ENCODE results near the gene CARTPT.

The CARTPT gene

GRCh38 chr5:71701407-71701806 lies 17.7 kb upstream of the CARTPT start:
- no peak overlapping the region for H3K4me3 ChIP-seq (ENCODE audit: low read length)
- no peaks in the 10 kb centered on the region for H3K36me3 ChIP-seq (ENCODE audit: insufficient read depth, low read length)
- no peaks in the 10 kb centered on the region for H3K9me3 ChIP-seq (ENCODE audit: low read length)
- H2AFZ ChIP-seq (ENCODE audit: low read depth, low read length), result no peak overlapping the region
- peaks cover 5% of the 10 kb centered on the region for H3K4me1 ChIP-seq (ENCODE audit: insufficient read depth, low read length)
- H3K27me3 ChIP-seq (ENCODE audit: insufficient read depth, low read length), result peaks cover 5% of the 10 kb centered on the region

- Histone ChIP-seq H3K4me1 (ENCODE audit: insufficient read depth, low read length) (peaks cover 5% of the 10 kb centered on the region), H3K27me3 (ENCODE audit: insufficient read depth, low read length) (peaks cover 5% of the 10 kb centered on the region), H3K36me3 (ENCODE audit: insufficient read depth, low read length) (no peaks in the 10 kb centered on the region), H3K4me3 (ENCODE audit: low read length) (no peak overlapping the region), H3K9me3 (ENCODE audit: low read length) (no peaks in the 10 kb centered on the region), H2AFZ (ENCODE audit: low read depth, low read length) (no peak overlapping the region)
Measured at GRCh38 chr5:71703941-71704340, 15.1 kb upstream of the CARTPT start.

- H3K4me3 ChIP-seq (ENCODE audit: low read length), result no peak overlapping the region
- H3K9me3 ChIP-seq (ENCODE audit: low read length), result no peaks in the 10 kb centered on the region
- H3K4me1 ChIP-seq (ENCODE audit: insufficient read depth, low read length), result no peaks in the 10 kb centered on the region
- H3K36me3 ChIP-seq (ENCODE audit: insufficient read depth, low read length), result no peaks in the 10 kb centered on the region
- no peak overlapping the region for H2AFZ ChIP-seq (ENCODE audit: low read depth, low read length)
- H3K27me3 ChIP-seq (ENCODE audit: insufficient read depth, low read length), result peaks cover 5% of the 10 kb centered on the region
Measured at GRCh38 chr5:71705421-71705820, 13.7 kb upstream of the CARTPT start.

- H3K27me3 ChIP-seq (ENCODE audit: insufficient read depth, low read length), result peaks cover 2% of the 10 kb centered on the region
- H2AFZ ChIP-seq (ENCODE audit: low read depth, low read length), result no peak overlapping the region
- no peaks in the 10 kb centered on the region for H3K36me3 ChIP-seq (ENCODE audit: insufficient read depth, low read length)
- H3K9me3 ChIP-seq (ENCODE audit: low read length), result no peaks in the 10 kb centered on the region
- H3K4me1 ChIP-seq (ENCODE audit: insufficient read depth, low read length), result no peaks in the 10 kb centered on the region
- no peak overlapping the region for H3K4me3 ChIP-seq (ENCODE audit: low read length)
Measured at GRCh38 chr5:71706906-71707305, 12.2 kb upstream of the CARTPT start.

- Histone ChIP-seq H3K27me3 (ENCODE audit: insufficient read depth, low read length) (peaks cover 13% of the 10 kb centered on the region), H3K4me3 (ENCODE audit: low read length) (no peak overlapping the region)
Measured at GRCh38 chr5:71711610-71712009, 7.5 kb upstream of the CARTPT start.

GRCh38 chr5:71714911-71715310 lies 4.2 kb upstream of the CARTPT start:
- Histone ChIP-seq H3K27me3 (ENCODE audit: insufficient read depth, low read length) (peaks cover 45% of the 10 kb centered on the region), H3K36me3 (ENCODE audit: insufficient read depth, low read length) (no peaks in the 10 kb centered on the region), H2AFZ (ENCODE audit: low read depth, low read length) (no peak overlapping the region), H3K9me3 (ENCODE audit: low read length) (no peaks in the 10 kb centered on the region), H3K4me1 (ENCODE audit: insufficient read depth, low read length) (peaks cover 7% of the 10 kb centered on the region), H3K4me3 (ENCODE audit: low read length) (no peak overlapping the region)

More at GRCh38 chr5:71711610-71712009, 7.5 kb upstream of the CARTPT start:
- H3K4me1 ChIP-seq (ENCODE audit: insufficient read depth, low read length), result no peaks in the 10 kb centered on the region
- no peaks in the 10 kb centered on the region for H3K9me3 ChIP-seq (ENCODE audit: low read length)
- no peak overlapping the region for H2AFZ ChIP-seq (ENCODE audit: low read depth, low read length)
- H3K36me3 ChIP-seq (ENCODE audit: insufficient read depth, low read length), result no peaks in the 10 kb centered on the region

- no peak overlapping the region for H2AFZ ChIP-seq (ENCODE audit: low read depth, low read length)
- H3K36me3 ChIP-seq (ENCODE audit: insufficient read depth, low read length), result no peaks in the 10 kb centered on the region
- no peaks in the 10 kb centered on the region for H3K4me1 ChIP-seq (ENCODE audit: insufficient read depth, low read length)
- no peak overlapping the region for H3K4me3 ChIP-seq (ENCODE audit: low read length)
- no peaks in the 10 kb centered on the region for H3K9me3 ChIP-seq (ENCODE audit: low read length)
- H3K27me3 ChIP-seq (ENCODE audit: insufficient read depth, low read length), result peaks cover 16% of the 10 kb centered on the region
Measured at GRCh38 chr5:71727978-71728377, 8.9 kb downstream of the CARTPT start.

- H3K9me3 ChIP-seq (ENCODE audit: low read length), result no peaks in the 10 kb centered on the region
- no peak overlapping the region for H2AFZ ChIP-seq (ENCODE audit: low read depth, low read length)
- H3K4me1 ChIP-seq (ENCODE audit: insufficient read depth, low read length), result no peaks in the 10 kb centered on the region
- no peak overlapping the region for H3K4me3 ChIP-seq (ENCODE audit: low read length)
- H3K36me3 ChIP-seq (ENCODE audit: insufficient read depth, low read length), result no peaks in the 10 kb centered on the region
- peaks cover 4% of the 10 kb centered on the region for H3K27me3 ChIP-seq (ENCODE audit: insufficient read depth, low read length)
Measured at GRCh38 chr5:71731015-71731414, 11.9 kb downstream of the CARTPT start.

GRCh38 chr5:71732011-71732410 lies 12.9 kb downstream of the CARTPT start:
- Histone ChIP-seq H3K4me3 (ENCODE audit: low read length) (no peak overlapping the region), H2AFZ (ENCODE audit: low read depth, low read length) (no peak overlapping the region), H3K36me3 (ENCODE audit: insufficient read depth, low read length) (no peaks in the 10 kb centered on the region), H3K4me1 (ENCODE audit: insufficient read depth, low read length) (no peaks in the 10 kb centered on the region), H3K9me3 (ENCODE audit: low read length) (no peaks in the 10 kb centered on the region), H3K27me3 (ENCODE audit: insufficient read depth, low read length) (no peaks in the 10 kb centered on the region)

- Histone ChIP-seq H3K27me3 (ENCODE audit: insufficient read depth, low read length) (no peaks in the 10 kb centered on the region), H3K36me3 (ENCODE audit: insufficient read depth, low read length) (no peaks in the 10 kb centered on the region), H2AFZ (ENCODE audit: low read depth, low read length) (no peak overlapping the region), H3K4me1 (ENCODE audit: insufficient read depth, low read length) (no peaks in the 10 kb centered on the region), H3K9me3 (ENCODE audit: low read length) (no peaks in the 10 kb centered on the region), H3K4me3 (ENCODE audit: low read length) (no peak overlapping the region)
Measured at GRCh38 chr5:71734141-71734540, 15.1 kb downstream of the CARTPT start.

GRCh38 chr5:71737931-71738539 lies 19.0 kb downstream of the CARTPT start:
- H3K4me3 ChIP-seq (ENCODE audit: low read length), result no peak overlapping the region
- H3K27me3 ChIP-seq (ENCODE audit: insufficient read depth, low read length), result no peaks in the 10 kb centered on the region
- no peak overlapping the region for H2AFZ ChIP-seq (ENCODE audit: low read depth, low read length)
- H3K9me3 ChIP-seq (ENCODE audit: low read length), result no peaks in the 10 kb centered on the region
- no peaks in the 10 kb centered on the region for H3K4me1 ChIP-seq (ENCODE audit: insufficient read depth, low read length)
- no peaks in the 10 kb centered on the region for H3K36me3 ChIP-seq (ENCODE audit: insufficient read depth, low read length)

- Histone ChIP-seq H3K9me3 (ENCODE audit: low read length) (no peaks in the 10 kb centered on the region), H3K27me3 (ENCODE audit: insufficient read depth, low read length) (no peaks in the 10 kb centered on the region), H2AFZ (ENCODE audit: low read depth, low read length) (no peak overlapping the region), H3K4me1 (ENCODE audit: insufficient read depth, low read length) (peaks cover 3% of the 10 kb centered on the region), H3K4me3 (ENCODE audit: low read length) (no peak overlapping the region), H3K36me3 (ENCODE audit: insufficient read depth, low read length) (no peaks in the 10 kb centered on the region)
Measured at GRCh38 chr5:71738662-71739361, 19.7 kb downstream of the CARTPT start.

GRCh38 chr5:71740015-71740753 lies 21.1 kb downstream of the CARTPT start:
- H3K36me3 ChIP-seq (ENCODE audit: insufficient read depth, low read length), result no peaks in the 10 kb centered on the region
- H3K4me3 ChIP-seq (ENCODE audit: low read length), result no peak overlapping the region
- H3K9me3 ChIP-seq (ENCODE audit: low read length), result no peaks in the 10 kb centered on the region
- H3K27me3 ChIP-seq (ENCODE audit: insufficient read depth, low read length), result no peaks in the 10 kb centered on the region
- no peak overlapping the region for H2AFZ ChIP-seq (ENCODE audit: low read depth, low read length)
- peaks cover 7% of the 10 kb centered on the region for H3K4me1 ChIP-seq (ENCODE audit: insufficient read depth, low read length)

All from neuron (in vitro differentiated cells).